ENCODE measurements around the gene CDK2. TPM values are rescaled to one million over a fixed set of nuclear protein-coding genes. Genes with fewer than 3 reads are reported as not detected.
"Not testable (repeated sequence)": the region's sequence is repeated elsewhere in the genome, so short reads cannot be mapped to it uniquely, and the experiment has no call there.

The CDK2 gene
- total RNA-seq, 2 experiments from 2014 or later: 111 to 120 TPM

DNA sequence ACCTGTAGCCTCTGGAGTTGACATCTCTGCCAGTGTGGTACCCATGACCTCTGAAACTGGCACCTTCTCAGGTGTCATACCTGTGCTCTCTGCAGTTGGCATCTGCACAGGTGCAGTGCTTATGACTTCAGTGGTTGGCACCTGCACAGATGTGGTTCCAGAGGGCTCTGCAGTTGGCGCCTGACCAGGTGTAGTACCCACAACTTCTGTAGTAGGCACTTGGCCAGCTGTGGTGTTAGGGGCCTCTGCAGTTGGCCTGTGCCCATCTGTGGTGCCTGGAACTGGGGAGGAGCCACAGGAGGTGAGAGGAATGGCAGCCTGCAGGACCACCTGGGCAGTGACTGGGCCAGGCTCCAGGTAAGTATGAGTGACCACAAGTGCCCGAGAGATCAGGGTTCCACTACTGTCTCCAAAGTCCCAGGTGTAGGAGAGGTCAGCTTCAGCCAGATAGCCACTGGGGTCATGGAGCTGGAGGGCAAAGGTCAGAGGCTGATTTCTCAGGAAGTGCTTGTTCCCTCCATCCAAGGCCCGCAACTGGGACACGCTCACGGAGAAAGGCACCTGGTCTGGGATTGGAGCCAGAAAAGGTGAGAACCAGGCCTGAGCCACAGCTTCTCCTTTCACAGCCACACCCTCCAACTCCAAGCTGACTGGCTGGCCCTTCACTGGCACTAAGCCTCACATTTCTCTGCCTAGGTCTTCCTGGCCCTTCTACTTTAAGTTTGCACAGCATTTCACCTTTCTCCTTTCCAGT lies 9.3 kb upstream of the CDK2 start:
- H3K27me3 Mint-ChIP-seq: no peaks in the 10 kb centered on the region
- DNase-seq: no peak

DNA sequence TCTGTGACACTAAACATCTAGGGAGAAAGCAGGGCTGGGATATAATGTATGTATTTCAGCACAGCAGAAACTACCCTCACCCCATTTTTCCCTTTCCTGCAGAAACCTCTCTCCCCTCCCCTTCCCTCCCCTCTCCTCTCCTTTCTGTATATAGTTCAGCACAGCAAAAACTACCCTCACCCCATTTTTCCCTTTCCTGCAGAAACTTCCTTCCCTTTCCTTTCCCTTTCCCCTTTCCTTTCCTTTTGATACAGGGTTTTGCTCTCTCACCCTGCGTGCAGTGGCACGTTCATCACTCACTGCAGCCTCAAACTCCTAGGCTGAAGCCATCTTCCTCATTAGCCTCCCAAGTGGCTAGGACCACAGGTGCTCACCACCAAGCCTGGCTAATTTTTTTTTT lies 2.9 kb upstream of the CDK2 start:
- Mint-ChIP-seq H3K4me1 (peaks cover 22% of the 10 kb centered on the region), H3K27ac (peak overlapping the region; percentile 8)
- no peak for DNase-seq

More for the DNA sequence above, 9.3 kb upstream of the CDK2 start:
- peaks cover 13% of the 10 kb centered on the region for H3K4me1 Mint-ChIP-seq
- H3K4me3 Mint-ChIP-seq: no peak overlapping the region
- H3K9me3 Mint-ChIP-seq: no peaks in the 10 kb centered on the region
- H3K27ac Mint-ChIP-seq: no peak overlapping the region
- H3K36me3 Mint-ChIP-seq: peaks cover 6% of the 10 kb centered on the region

DNA sequence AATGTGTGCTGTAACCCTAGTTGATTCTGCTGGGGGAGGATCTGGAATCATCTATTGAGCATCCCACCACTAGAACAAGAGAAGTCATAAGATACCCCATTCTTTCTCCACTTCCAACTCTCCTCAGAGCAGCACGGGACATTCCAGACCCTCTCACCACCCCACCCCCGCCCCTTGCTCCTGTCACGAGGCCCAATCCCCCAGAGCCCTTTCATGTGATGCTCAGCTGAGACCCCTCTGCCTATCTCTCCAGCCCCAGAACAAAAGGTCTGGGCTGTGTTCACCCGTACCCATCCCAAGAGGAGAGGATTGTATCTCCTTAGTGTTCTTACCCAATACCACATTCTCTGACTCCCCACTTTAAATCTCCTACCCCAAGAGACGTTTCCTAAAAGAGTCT lies 1.4 kb upstream of the CDK2 start:
- peaks cover 22% of the 10 kb centered on the region for H3K4me1 Mint-ChIP-seq
- no peak overlapping the region for H3K4me3 Mint-ChIP-seq
- no peak overlapping the region for H3K27ac Mint-ChIP-seq
- peaks cover 16% of the 10 kb centered on the region for H3K36me3 Mint-ChIP-seq
- no peaks in the 10 kb centered on the region for H3K27me3 Mint-ChIP-seq
- H3K9me3 Mint-ChIP-seq: no peaks in the 10 kb centered on the region
- no peak for DNase-seq

More for the DNA sequence above, 2.9 kb upstream of the CDK2 start:
- H3K36me3 Mint-ChIP-seq: peaks cover 16% of the 10 kb centered on the region
- no peak overlapping the region for H3K4me3 Mint-ChIP-seq
- no peaks in the 10 kb centered on the region for H3K27me3 Mint-ChIP-seq
- no peaks in the 10 kb centered on the region for H3K9me3 Mint-ChIP-seq

DNA sequence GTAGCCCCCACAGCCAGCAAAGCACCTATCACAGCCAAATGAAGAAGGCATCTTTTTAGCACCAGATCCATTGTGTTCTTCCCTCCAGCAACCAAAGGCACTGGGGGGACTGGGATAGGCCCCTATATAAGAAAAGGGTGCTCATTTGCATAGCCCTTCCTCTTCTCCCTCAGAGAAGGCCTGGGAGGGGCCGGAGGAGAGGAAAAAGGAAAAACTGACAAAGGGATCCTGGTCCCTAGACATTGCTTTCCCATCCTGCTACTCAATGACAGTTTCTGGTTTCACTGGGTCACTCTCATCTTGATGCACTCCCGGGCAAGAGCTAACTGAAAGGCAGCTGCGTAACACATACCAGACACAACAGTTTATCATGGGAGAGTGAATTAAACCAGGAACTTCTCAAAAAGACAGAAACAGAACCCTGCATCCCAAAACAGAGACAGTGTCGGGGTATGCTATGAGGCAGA lies 656 bp upstream of the CDK2 start, which contains the start of gene PMEL:
Gene PMEL, minus strand, starts transcription at position 102 of the 467 bp plus-strand sequence. Its CDS starts 31 bp downstream, at position 71.
- H3K4me1 Mint-ChIP-seq: peaks cover 22% of the 10 kb centered on the region
- peak within 1 kb of the TSS; percentile 99 for H3K4me3 Mint-ChIP-seq
- no peak for DNase-seq
- peaks cover 19% of the 10 kb centered on the region for H3K36me3 Mint-ChIP-seq
- H3K9me3 Mint-ChIP-seq: no peaks in the 10 kb centered on the region
- no peaks in the 10 kb centered on the region for H3K27me3 Mint-ChIP-seq
- peak within 1 kb of the TSS; percentile 92 for H3K27ac Mint-ChIP-seq

DNA sequence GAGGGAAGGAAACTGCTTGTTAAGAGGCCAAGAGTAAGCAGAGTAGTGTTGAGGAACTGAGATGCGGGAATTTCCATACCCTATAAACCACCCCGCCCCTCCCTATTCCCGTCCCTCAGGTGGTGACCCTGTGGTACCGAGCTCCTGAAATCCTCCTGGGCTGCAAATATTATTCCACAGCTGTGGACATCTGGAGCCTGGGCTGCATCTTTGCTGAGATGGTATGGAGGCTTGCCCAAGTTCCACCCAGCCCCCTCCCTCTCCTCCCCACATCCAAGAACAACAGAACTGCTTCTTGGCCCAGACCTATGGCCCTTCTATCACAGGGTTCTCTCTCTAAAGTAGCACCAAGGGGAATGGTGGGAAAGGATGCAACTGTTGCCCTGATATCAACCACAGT lies 2.7 kb downstream of the CDK2 start:
- H3K4me1 Mint-ChIP-seq: peaks cover 32% of the 10 kb centered on the region
- no peaks in the 10 kb centered on the region for H3K27me3 Mint-ChIP-seq
- H3K36me3 Mint-ChIP-seq: peaks cover 22% of the 10 kb centered on the region
- no peak overlapping the region for H3K4me3 Mint-ChIP-seq
- H3K27ac Mint-ChIP-seq: no peak overlapping the region
- no peak for DNase-seq
- no peaks in the 10 kb centered on the region for H3K9me3 Mint-ChIP-seq

DNA sequence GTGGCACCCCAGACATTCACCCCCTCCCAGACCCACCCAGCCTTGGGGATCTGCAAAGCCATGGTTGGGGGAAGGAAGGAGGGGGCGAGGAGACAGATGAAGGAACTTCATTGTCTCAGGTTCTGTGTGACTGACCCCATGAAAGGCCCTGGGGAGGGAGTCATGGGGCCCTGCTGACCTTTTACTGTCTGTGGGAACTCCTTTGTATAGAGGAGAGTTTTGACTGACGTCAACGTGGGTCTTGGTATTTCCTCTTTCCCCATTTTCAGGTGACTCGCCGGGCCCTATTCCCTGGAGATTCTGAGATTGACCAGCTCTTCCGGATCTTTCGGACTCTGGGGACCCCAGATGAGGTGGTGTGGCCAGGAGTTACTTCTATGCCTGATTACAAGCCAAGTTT lies 4.1 kb downstream of the CDK2 start:
- no peaks in the 10 kb centered on the region for H3K27me3 Mint-ChIP-seq
- H3K36me3 Mint-ChIP-seq: peaks cover 22% of the 10 kb centered on the region
- no peak for DNase-seq
- peaks cover 27% of the 10 kb centered on the region for H3K4me1 Mint-ChIP-seq
- no peak overlapping the region for H3K4me3 Mint-ChIP-seq
- H3K9me3 Mint-ChIP-seq: no peaks in the 10 kb centered on the region
- H3K27ac Mint-ChIP-seq: no peak overlapping the region

DNA sequence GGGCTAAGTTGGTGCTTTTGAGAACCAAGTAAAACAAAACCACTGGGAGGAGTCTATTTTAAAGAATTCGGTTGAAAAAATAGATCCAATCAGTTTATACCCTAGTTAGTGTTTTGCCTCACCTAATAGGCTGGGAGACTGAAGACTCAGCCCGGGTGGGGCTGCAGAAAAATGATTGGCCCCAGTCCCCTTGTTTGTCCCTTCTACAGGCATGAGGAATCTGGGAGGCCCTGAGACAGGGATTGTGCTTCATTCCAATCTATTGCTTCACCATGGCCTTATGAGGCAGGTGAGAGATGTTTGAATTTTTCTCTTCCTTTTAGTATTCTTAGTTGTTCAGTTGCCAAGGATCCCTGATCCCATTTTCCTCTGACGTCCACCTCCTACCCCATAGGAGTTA lies 5.4 kb downstream of the CDK2 start:
- H3K4me3 Mint-ChIP-seq: no peak overlapping the region
- H3K27me3 Mint-ChIP-seq: no peaks in the 10 kb centered on the region
- peaks cover 30% of the 10 kb centered on the region for H3K4me1 Mint-ChIP-seq
- peak overlapping the region; percentile 8 for H3K27ac Mint-ChIP-seq
- H3K36me3 Mint-ChIP-seq: peaks cover 18% of the 10 kb centered on the region
- no peak for DNase-seq
- H3K9me3 Mint-ChIP-seq: no peaks in the 10 kb centered on the region

DNA sequence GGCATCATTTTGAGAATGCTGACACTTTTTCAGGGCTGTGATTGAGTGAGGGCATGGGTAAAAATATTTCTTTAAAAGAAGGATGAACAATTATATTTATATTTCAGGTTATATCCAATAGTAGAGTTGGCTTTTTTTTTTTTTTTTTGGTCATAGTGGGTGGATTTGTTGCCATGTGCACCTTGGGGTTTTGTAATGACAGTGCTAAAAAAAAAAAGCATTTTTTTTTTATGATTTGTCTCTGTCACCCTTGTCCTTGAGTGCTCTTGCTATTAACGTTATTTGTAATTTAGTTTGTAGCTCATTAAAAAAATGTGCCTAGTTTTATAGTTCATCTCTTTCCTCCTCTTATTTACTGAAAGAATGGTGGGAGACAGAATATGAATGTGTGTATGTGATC lies 5.8 kb downstream of the CDK2 start:
- no peak for DNase-seq
- Mint-ChIP-seq H3K36me3 (peaks cover 18% of the 10 kb centered on the region), H3K27me3 (no peaks in the 10 kb centered on the region), H3K4me1 (peaks cover 33% of the 10 kb centered on the region), H3K4me3 (no peak overlapping the region), H3K27ac (peak overlapping the region; percentile 8), H3K9me3 (no peaks in the 10 kb centered on the region)

DNA sequence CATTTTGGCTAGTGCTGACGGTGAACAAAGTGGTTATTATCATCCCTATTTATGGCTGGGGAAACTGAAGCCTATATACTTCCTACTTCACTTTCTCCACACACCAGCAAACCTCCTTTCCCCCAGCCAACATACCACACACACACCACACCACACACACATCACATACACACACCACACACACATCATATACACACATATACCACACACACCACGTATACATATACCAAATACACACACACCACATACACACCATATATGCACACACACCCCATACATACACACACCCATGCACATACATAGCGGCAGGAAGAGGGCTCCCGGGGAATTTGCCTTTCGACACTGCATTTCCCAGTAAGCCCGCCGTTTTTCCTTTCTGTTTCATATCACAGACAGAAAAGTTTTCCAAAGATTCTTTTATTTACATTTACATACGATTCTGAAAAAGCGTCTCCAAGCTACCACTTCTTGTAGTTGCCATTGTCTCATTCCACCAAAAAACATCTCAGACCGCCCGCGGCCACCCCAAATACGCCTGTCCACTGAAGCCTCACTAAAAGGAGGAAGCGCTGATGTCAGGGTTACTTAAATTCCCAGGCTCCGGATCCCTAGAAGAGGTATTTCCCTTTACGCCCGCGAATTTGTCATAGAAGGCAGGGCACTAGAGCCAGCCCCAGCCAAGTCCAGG lies 6.4 kb downstream of the CDK2 start:
- Mint-ChIP-seq H3K27me3 (no peaks in the 10 kb centered on the region), H3K9me3 (no peaks in the 10 kb centered on the region), H3K4me1 (peaks cover 33% of the 10 kb centered on the region), H3K36me3 (peaks cover 12% of the 10 kb centered on the region), H3K4me3 (no peak overlapping the region), H3K27ac (no peak overlapping the region)
- DNase-seq: no peak

DNA sequence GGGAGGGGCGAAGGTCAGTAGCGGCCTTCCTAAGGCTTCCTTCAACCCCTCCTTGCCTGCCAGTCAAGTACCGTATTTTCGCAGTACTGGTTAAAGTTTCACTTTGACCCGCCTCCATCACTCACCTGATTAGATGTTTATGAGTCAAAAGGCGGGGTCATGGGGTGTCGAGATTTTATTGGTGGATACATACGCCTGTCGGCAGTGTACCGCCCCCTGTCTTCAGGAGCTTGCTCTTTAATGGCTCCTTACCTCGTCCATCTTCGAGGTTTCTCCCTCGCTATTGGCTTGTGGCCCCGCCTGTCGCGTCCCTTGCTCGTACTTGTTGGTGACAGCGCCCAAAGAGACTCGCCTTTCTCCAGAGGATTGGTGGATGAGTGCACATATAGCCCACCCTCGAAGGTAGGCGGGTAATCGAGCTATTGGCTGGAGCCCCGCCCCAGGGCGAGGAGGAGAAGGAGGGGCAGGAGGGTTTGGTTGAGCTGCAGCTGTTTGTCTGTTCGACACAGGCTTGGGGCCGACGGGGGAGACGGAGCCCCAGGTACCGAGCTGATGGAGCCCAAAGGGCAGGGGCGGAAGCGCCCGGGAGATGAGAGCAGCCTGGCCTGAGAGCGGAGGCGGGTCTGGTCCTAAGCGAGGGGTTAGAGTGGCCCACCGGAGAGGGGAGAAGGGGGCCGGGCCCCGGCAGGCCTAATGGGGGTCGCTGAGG lies 7.1 kb downstream of the CDK2 start, which contains the start of gene RAB5B:
Gene RAB5B, plus strand, starts transcription at position 480 of the 709 bp plus-strand sequence. CDS start 12,883 bp downstream, outside the sequence.
- Mint-ChIP-seq H3K4me1 (peaks cover 29% of the 10 kb centered on the region), H3K27me3 (no peaks in the 10 kb centered on the region)

DNA sequence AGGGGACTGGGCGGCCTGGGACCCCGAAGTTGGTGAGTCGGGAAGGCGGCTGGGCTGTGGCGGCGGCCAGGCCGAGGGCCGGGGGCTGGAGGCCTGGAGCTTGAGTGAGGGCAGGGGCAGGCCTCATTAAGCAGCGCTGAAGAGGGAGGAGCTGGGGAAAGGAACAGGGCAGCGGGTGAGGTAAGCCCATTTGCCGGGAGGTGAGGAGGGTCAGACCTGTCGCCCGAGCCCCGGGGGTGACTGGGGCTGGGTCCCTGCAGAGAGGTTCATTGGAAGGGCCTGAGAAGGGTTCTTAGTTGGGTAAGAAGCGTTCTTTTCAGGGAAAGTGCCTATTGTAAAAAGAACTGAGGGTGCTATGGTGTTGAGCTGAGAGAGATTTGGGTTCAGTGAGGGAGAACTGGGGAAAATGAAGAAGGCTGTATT lies 7.7 kb downstream of the CDK2 start:
- Mint-ChIP-seq H3K9me3 (no peaks in the 10 kb centered on the region), H3K4me1 (peaks cover 29% of the 10 kb centered on the region), H3K36me3 (peaks cover 10% of the 10 kb centered on the region), H3K27me3 (no peaks in the 10 kb centered on the region), H3K27ac (no peak overlapping the region), H3K4me3 (no peak overlapping the region)
- DNase-seq: peak; percentile 38

More for the DNA sequence above, 7.1 kb downstream of the CDK2 start, which contains the start of gene RAB5B:
- H3K36me3 Mint-ChIP-seq: peaks cover 10% of the 10 kb centered on the region
- no peaks in the 10 kb centered on the region for H3K9me3 Mint-ChIP-seq
- no peak within 1 kb of the TSS for H3K27ac Mint-ChIP-seq
- H3K4me3 Mint-ChIP-seq: no peak within 1 kb of the TSS
- peak; percentile 98 for DNase-seq

DNA sequence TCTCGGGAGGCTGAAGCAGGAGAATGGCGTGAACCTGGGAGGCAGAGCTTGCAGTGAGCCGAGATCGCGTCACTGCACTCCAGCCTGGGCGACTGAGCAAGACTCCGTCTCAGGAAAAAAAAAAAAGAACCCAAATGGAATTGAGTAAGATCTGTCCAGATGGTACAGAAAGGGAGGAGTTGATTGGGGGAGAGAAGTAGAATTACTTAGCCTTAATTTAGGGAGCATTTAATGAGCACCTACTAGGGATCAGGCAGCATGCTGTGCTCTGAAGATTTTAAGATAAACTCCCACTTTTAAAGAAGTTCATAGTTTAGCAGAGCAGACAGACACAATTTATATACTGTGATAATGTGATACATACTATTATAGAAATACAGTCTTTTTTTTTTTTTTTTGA lies 11.8 kb downstream of the CDK2 start:
- Mint-ChIP-seq H3K36me3 (peaks cover 7% of the 10 kb centered on the region), H3K27ac (no peak overlapping the region), H3K9me3 (no peaks in the 10 kb centered on the region), H3K4me1 (peaks cover 25% of the 10 kb centered on the region), H3K27me3 (no peaks in the 10 kb centered on the region), H3K4me3 (no peak overlapping the region)
- no peak for DNase-seq

DNA sequence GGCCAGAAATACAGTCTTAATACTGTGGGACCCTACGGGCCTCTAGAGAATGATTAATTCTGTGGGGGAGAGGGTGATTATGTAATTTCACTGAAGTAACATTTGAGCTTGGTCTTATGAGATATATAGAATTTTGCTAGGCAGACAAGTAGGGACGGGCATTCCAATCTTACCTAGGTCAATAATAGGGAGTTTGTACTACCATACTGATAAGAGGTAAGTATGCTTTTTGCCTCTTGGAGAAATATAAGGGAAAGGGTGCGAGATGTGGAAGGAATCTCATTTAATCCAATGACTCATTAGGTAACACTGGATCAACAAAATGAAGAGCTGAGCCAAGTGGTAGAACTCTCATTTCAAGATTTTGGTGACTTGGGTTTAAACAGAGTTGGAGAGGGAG lies 12.4 kb downstream of the CDK2 start:
- Mint-ChIP-seq H3K4me3 (no peak overlapping the region), H3K4me1 (peaks cover 25% of the 10 kb centered on the region), H3K9me3 (no peaks in the 10 kb centered on the region), H3K27ac (no peak overlapping the region), H3K36me3 (peaks cover 11% of the 10 kb centered on the region), H3K27me3 (no peaks in the 10 kb centered on the region)
- no peak for DNase-seq

DNA sequence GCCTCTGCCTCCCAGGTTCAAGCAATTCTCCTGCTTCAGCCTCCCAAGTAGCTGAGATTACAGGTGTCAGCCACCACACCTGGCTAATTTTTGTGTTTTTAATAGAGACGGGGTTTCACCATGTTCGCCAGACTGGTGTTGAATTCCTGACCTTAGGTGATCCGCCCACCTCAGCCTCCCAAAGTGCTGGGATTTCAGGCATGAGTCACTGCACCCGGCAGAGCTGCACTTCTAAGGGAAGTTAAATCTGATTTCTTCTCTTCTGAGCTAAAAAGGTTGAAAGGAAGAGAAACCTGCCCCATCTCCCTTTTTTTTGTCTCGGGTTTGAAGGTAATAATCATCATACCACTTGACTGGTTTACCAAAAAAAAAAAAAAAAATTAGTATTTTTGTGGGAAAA lies 15.3 kb downstream of the CDK2 start:
- peaks cover 14% of the 10 kb centered on the region for H3K36me3 Mint-ChIP-seq
- H3K27me3 Mint-ChIP-seq, H3K9me3 Mint-ChIP-seq, H3K4me3 Mint-ChIP-seq, H3K27ac Mint-ChIP-seq, DNase-seq: not testable (repeated sequence)
- H3K4me1 Mint-ChIP-seq: peaks cover 18% of the 10 kb centered on the region

All from activated naive CD8-positive, alpha-beta T cell treated with anti-CD3 and anti-CD28 coated beads for 36 hours (primary cell).